Spleen (tissue), 13 donors: Measurements from ENCODE around the gene USP6NL. TPM values are rescaled to one million over a fixed set of nuclear protein-coding genes. Genes with fewer than 3 reads are reported as not detected.
A peak's percentile ranks its signal among the peaks of the same experiment; 100 is the strongest.

Source experiments
- DNase-seq: peaks from one replicate; pipeline ENCODE4 v3.0.0-alpha.2; 2020
- H3K27ac ChIP-seq, 8 donors: fragments of 200-600 bp; sonication (generic) in 7 of 8; 1 replicate in 4 of 8; 2 replicates in 4 of 8; pipeline versions ENCODE4 v1.5.0 to v1.8.0; 2016 to 2021; ENCODE audit warnings: inconsistent platforms in 4 of 8, mild to moderate bottlenecking in 4 of 8, moderate library complexity in 1 of 8
- H3K27me3 ChIP-seq, 7 donors: fragments of 200-600 bp; sonication (generic) in 6 of 7; replicated peaks in 1 of 7; 1 replicate in 4 of 7; 2 replicates in 3 of 7; pipeline versions ENCODE4 v1.5.0 to v1.8.0; 2016 to 2021; ENCODE audit warnings: inconsistent platforms in 3 of 7, mild to moderate bottlenecking in 1 of 7
- H3K36me3 ChIP-seq, 6 donors: fragments of 200-600 bp; sonication (generic) in 5 of 6; 1 replicate in 4 of 6; 2 replicates in 2 of 6; pipeline versions ENCODE4 v1.5.0 to v1.8.0; 2016 to 2021; ENCODE audit warnings: inconsistent platforms in 2 of 6
- H3K4me1 ChIP-seq, 6 donors: fragments of 200-600 bp; sonication (generic) in 5 of 6; 1 replicate in 3 of 6; 2 replicates in 3 of 6; pipeline versions ENCODE4 v1.5.0 to v1.8.0; 2016 to 2021; ENCODE audit warnings: inconsistent platforms in 3 of 6
- H3K4me3 ChIP-seq, 8 donors: fragments of 200-600 bp; sonication (generic) in 7 of 8; 1 replicate in 4 of 8; 2 replicates in 4 of 8; pipeline versions ENCODE4 v1.5.0 to v1.8.0; 2016 to 2021; ENCODE audit warnings: inconsistent platforms in 4 of 8, mild to moderate bottlenecking in 4 of 8, moderate library complexity in 2 of 8
- H3K9me3 ChIP-seq, 8 donors: fragments of 200-600 bp; sonication (generic) in 7 of 8; 1 replicate in 4 of 8; 2 replicates in 4 of 8; pipeline versions ENCODE4 v1.5.0 to v1.8.0; 2016 to 2021; ENCODE audit warnings: inconsistent platforms in 4 of 8
- POLR2A ChIP-seq, 3 donors: fragments of 450-650 bp; IDR thresholded peaks; one replicate each; pipeline ENCODE4 v1.5.1; 2017; ENCODE audit warnings: antibody characterized with exemption in 3 of 3, mild to moderate bottlenecking in 1 of 3
- POLR2AphosphoS5 ChIP-seq, 3 donors: sonication (generic); formaldehyde crosslinking; IDR thresholded peaks; one replicate each; pipeline ENCODE4 v1.5.1; 2017; ENCODE audit warnings: antibody characterized with exemption in 3 of 3
- WGBS, 5 donors: extraction: QIAGEN DNeasy Blood & Tissue Kit in 3 of 5; methylation state at CpG; one replicate each; pipeline versions ENCODE4 v1.1.5 to v1.1.7; 2013 to 2018; 5-methylcytosine and 5-hydroxymethylcytosine counted together
- intact Hi-C: fragments of 100-400 bp; cut with DNase I; formaldehyde crosslinking; loops from one replicate; pipeline ENCODE4 v1.15.0; 2023; ENCODE audit warnings: low total_unique reads
- long read RNA-seq, 2 donors: transcript quantifications; one replicate each; lab custom pipeline, GENCODE V29; 2026
- polyA plus RNA-seq, 3 donors: library from polyadenylated mRNA; stranded (reverse); fragments of 200-250 nt; gene quantifications; one replicate each; pipeline ENCODE4 v1.2.1, GENCODE V29; 2013
- total RNA-seq, 7 donors: library from RNA; depleted of rRNA in 3 of 7; stranded (reverse); fragments of >200 nt in 3 of 7; fragmentation: NEBNext Ultra II Directional in 4 of 7; extraction: Animal tissue kit (Norgen Biotek cat#: 25700) in 4 of 7; gene quantifications; one replicate each; pipeline versions ENCODE4 v1.1.0 to v1.2.1, GENCODE V29; 2016 to 2021
- TF ChIP-seq, protein P1 (sequence below), 11 experiments: fragments of 200-600 bp in 7 of 11; fragments of 450-650 bp in 4 of 11; sonication (generic) in 4 of 11; IDR thresholded peaks in 8 of 11; conservative IDR thresholded peaks in 3 of 11; 1 replicate in 7 of 11; 2 replicates in 4 of 11; pipeline versions ENCODE4 v1.4.0 to v1.8.0; 2016 to 2021; ENCODE audit warnings: antibody characterized with exemption in 11 of 11, inconsistent platforms in 4 of 11, mild to moderate bottlenecking in 1 of 11
- donor health status: healthy with polysubstance abuse.
- donor health status: DM: no; HTN: no; CAD: no; lungs with moderate emphysema.
- donor health status: DM: no; HTN: no; CAD: no.
- donor health status: Bipolar disorder and iron deficiency.
- donor health status: healthy.
- donor health status: DM: no; HTN: no; CAD: no.
- donor health status: DM: yes; HTN: yes; CAD: no.

The USP6NL gene
- 10 to 100 TPM; 35.4 to 51.7 (median 43.8) TPM for total RNA-seq
- 10 to 100 TPM; 11.0 to 13.9 (median 13.6) TPM for polyA plus RNA-seq
- long read RNA-seq, donor 1, full-length matches to known transcripts, result 4 of 4 reads
- long read RNA-seq, donor 1, partial matches to known transcripts, result 0 of 4 reads
- long read RNA-seq, donor 1, other reads (novel, unspliced or antisense), result 0 of 4 reads
- long read RNA-seq, donor 2, full-length matches to known transcripts, result 7 of 7 reads
- long read RNA-seq, donor 2, partial matches to known transcripts, result 0 of 7 reads
- long read RNA-seq, donor 2, other reads (novel, unspliced or antisense), result 0 of 7 reads

- Histone ChIP-seq H3K36me3 (no peaks in the 10 kb centered on the region), H3K27me3 (no peaks in the 10 kb centered on the region), H3K9me3 (peaks cover 0 to 3% (median under 1%) of the 10 kb centered on the region in 8 donors), H3K4me3 (peak within 1 kb of the TSS; percentile 77 to 96 (median 88)), H3K4me1 (peaks cover 12 to 69% (median 43%) of the 10 kb centered on the region in 6 donors), H3K27ac (peak within 1 kb of the TSS; percentile 85 to 97 (median 95))
- WGBS, 5 donors, result 0 to 1% (median 1%) methylated on average over 41 to 107 of the region's 107 CpGs
- TF ChIP-seq POLR2AphosphoS5 (IDR thresholded peaks at IDR 0.05) (peak; percentile 71 to 85 (median 77)), POLR2A (IDR thresholded peaks at IDR 0.05) (peak in 2 of 3 donors; percentile 14 to 67)
- TF ChIP-seq, protein P1, sequence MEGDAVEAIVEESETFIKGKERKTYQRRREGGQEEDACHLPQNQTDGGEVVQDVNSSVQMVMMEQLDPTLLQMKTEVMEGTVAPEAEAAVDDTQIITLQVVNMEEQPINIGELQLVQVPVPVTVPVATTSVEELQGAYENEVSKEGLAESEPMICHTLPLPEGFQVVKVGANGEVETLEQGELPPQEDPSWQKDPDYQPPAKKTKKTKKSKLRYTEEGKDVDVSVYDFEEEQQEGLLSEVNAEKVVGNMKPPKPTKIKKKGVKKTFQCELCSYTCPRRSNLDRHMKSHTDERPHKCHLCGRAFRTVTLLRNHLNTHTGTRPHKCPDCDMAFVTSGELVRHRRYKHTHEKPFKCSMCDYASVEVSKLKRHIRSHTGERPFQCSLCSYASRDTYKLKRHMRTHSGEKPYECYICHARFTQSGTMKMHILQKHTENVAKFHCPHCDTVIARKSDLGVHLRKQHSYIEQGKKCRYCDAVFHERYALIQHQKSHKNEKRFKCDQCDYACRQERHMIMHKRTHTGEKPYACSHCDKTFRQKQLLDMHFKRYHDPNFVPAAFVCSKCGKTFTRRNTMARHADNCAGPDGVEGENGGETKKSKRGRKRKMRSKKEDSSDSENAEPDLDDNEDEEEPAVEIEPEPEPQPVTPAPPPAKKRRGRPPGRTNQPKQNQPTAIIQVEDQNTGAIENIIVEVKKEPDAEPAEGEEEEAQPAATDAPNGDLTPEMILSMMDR (IDR thresholded peaks at IDR 0.05 in 8 of 11, conservative IDR thresholded peaks at IDR 0.05 in 3 of 11), result peak in 1 of 11 experiments; percentile 6
- DNase-seq, result peak; percentile 96
- intact Hi-C loops, result no loop called here
These were observed at the start of gene USP6NL for GRCh38 chr10:11611248-11612020. TSS of gene USP6NL (minus strand) at chr10:11611650. CDS start at chr10:11597634, 14,016 bp downstream.

GRCh38 chr10:11658801-11659368, 47.4 kb upstream of the USP6NL start:
- TF ChIP-seq, protein P1 (IDR thresholded peaks at IDR 0.05 in 8 of 11, conservative IDR thresholded peaks at IDR 0.05 in 3 of 11), result no peak
- no peak for TF ChIP-seq POLR2AphosphoS5 (IDR thresholded peaks at IDR 0.05)
- TF ChIP-seq POLR2A (IDR thresholded peaks at IDR 0.05), result no peak
- Histone ChIP-seq H3K27ac (no peak overlapping the region), H3K4me1 (peaks cover 8 to 39% (median 28%) of the 10 kb centered on the region in 6 donors), H3K9me3 (no peaks in the 10 kb centered on the region), H3K27me3 (no peaks in the 10 kb centered on the region), H3K36me3 (no peaks in the 10 kb centered on the region), H3K4me3 (no peak overlapping the region)
- intact Hi-C loops, result no loop called here
- no peak for DNase-seq
- WGBS, 5 donors, result 94 to 97% (median 95%) methylated on average over 9 of the region's 9 CpGs

- no peaks in the 10 kb centered on the region for H3K27me3 ChIP-seq
- peak overlapping the region in 2 of 8 donors; percentile 6 to 14 for H3K27ac ChIP-seq
- no peaks in the 10 kb centered on the region for H3K36me3 ChIP-seq
- intact Hi-C loops, result no loop called here
- H3K9me3 ChIP-seq, result no peaks in the 10 kb centered on the region
- H3K4me3 ChIP-seq, result no peak overlapping the region
- WGBS, 5 donors, result 45 to 70% (median 63%) methylated on average over 2 of the region's 2 CpGs
- TF ChIP-seq POLR2AphosphoS5 (IDR thresholded peaks at IDR 0.05), result no peak
- TF ChIP-seq POLR2A (IDR thresholded peaks at IDR 0.05), result no peak
- TF ChIP-seq, protein P1 (IDR thresholded peaks at IDR 0.05 in 8 of 11, conservative IDR thresholded peaks at IDR 0.05 in 3 of 11), result no peak
- peaks cover 0 to 9% (median 2%) of the 10 kb centered on the region in 6 donors for H3K4me1 ChIP-seq
- DNase-seq, result no peak
These were observed 44.4 kb upstream of the USP6NL start for GRCh38 chr10:11655836-11656235.
